ENCODE measurements around the gene TYSND1. TPM values are rescaled to one million over a fixed set of nuclear protein-coding genes. Genes with fewer than 3 reads are reported as not detected.

TYSND1 gene
- total RNA-seq, 1 experiment from 2014 or later = 23.6 TPM

GRCh38 chr10:70118196-70118595 lies 28.3 kb downstream of the TYSND1 start:
- H3K36me3 ChIP-seq (ENCODE audit: insufficient read depth, low read length) = peaks cover 11% of the 10 kb centered on the region; the same call in 1 of the 2 replicates
- no peaks in the 10 kb centered on the region for H3K4me1 ChIP-seq (ENCODE audit: low read length)
- DNase-seq = no peak
- no peak overlapping the region for H2AFZ ChIP-seq (ENCODE audit: low read length)
- H3K4me2 ChIP-seq (ENCODE audit: low read depth, low read length, poor library complexity, severe bottlenecking) = no peak overlapping the region
- H3K27ac ChIP-seq (ENCODE audit: low read length) = no peak overlapping the region
- no peaks in the 10 kb centered on the region for H3K79me2 ChIP-seq (ENCODE audit: low read length)
- no peaks in the 10 kb centered on the region for H3K9me3 ChIP-seq (ENCODE audit: low read length)
- H3K9me2 ChIP-seq (replicated peaks; ENCODE audit: insufficient read depth, low read length) = no peaks in the 10 kb centered on the region
- H3K9ac ChIP-seq (ENCODE audit: low read length) = no peak overlapping the region
- no peak overlapping the region for H3K4me3 ChIP-seq (ENCODE audit: low read length)
- no peaks in the 10 kb centered on the region for H4K20me1 ChIP-seq (ENCODE audit: insufficient read depth, low read depth, low read length)
- no peaks in the 10 kb centered on the region for H3K27me3 ChIP-seq (ENCODE audit: low read length)

GRCh38 chr10:70117646-70118045 lies 28.9 kb downstream of the TYSND1 start:
- Histone ChIP-seq H3K9me3 (ENCODE audit: low read length) (no peaks in the 10 kb centered on the region), H3K9me2 (replicated peaks; ENCODE audit: insufficient read depth, low read length) (no peaks in the 10 kb centered on the region), H3K4me2 (ENCODE audit: low read depth, low read length, poor library complexity, severe bottlenecking) (no peak overlapping the region), H2AFZ (ENCODE audit: low read length) (no peak overlapping the region), H3K27ac (ENCODE audit: low read length) (no peak overlapping the region), H3K4me1 (ENCODE audit: low read length) (no peaks in the 10 kb centered on the region), H4K20me1 (ENCODE audit: insufficient read depth, low read depth, low read length) (no peaks in the 10 kb centered on the region), H3K27me3 (ENCODE audit: low read length) (no peaks in the 10 kb centered on the region), H3K79me2 (ENCODE audit: low read length) (no peaks in the 10 kb centered on the region), H3K4me3 (ENCODE audit: low read length) (no peak overlapping the region), H3K36me3 (ENCODE audit: insufficient read depth, low read length) (peaks cover 11% of the 10 kb centered on the region; the same call in 1 of the 2 replicates), H3K9ac (ENCODE audit: low read length) (no peak overlapping the region)
- DNase-seq = no peak

DNA sequence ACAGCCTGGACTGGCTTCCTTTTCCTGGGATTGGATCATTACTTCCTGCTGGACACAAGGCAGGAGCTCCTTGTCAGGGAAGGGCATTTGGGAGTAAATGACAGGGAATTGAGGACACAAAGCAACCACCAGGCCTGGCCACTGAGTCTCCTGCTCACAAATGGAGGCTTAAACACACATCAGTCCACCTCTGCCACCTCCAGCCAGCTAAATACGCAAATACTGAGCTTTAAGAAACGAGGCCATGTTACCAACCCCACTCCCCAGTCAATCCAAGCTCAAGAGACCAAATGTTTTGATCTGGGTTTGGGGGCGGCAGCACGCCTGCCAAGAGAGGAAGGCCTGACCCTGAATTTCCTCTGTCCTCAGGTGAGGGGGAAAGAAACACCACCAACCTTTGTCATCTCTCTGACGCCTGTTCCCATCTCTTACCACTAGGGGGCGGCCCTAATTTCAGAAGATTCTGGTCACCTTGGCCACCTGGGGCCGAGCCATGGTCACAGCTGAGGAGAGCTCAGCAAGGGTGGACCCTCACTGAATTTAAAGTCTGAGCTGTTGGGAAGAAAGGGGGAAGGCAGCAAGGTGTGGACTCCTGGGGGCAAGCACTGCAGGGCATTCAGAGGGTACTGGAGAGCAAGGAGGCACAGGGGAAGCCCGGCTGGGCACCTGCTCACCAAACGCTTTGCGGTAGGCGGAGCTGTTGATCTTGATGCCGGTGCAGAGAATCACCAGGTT lies 30.4 kb downstream of the TYSND1 start:
- Histone ChIP-seq H3K27me3 (ENCODE audit: low read length) (no peaks in the 10 kb centered on the region), H3K9me2 (replicated peaks; ENCODE audit: insufficient read depth, low read length) (no peaks in the 10 kb centered on the region), H4K20me1 (ENCODE audit: insufficient read depth, low read depth, low read length) (no peaks in the 10 kb centered on the region), H3K4me3 (ENCODE audit: low read length) (no peak overlapping the region), H3K9ac (ENCODE audit: low read length) (no peak overlapping the region), H3K4me2 (ENCODE audit: low read depth, low read length, poor library complexity, severe bottlenecking) (no peak overlapping the region), H3K9me3 (ENCODE audit: low read length) (no peaks in the 10 kb centered on the region), H3K4me1 (ENCODE audit: low read length) (no peaks in the 10 kb centered on the region), H3K79me2 (ENCODE audit: low read length) (no peaks in the 10 kb centered on the region), H3K27ac (ENCODE audit: low read length) (no peak overlapping the region), H2AFZ (ENCODE audit: low read length) (no peak overlapping the region), H3K36me3 (ENCODE audit: insufficient read depth, low read length) (peaks cover 11% of the 10 kb centered on the region; the same call in 1 of the 2 replicates)
- DNase-seq = peak; percentile 76

DNA sequence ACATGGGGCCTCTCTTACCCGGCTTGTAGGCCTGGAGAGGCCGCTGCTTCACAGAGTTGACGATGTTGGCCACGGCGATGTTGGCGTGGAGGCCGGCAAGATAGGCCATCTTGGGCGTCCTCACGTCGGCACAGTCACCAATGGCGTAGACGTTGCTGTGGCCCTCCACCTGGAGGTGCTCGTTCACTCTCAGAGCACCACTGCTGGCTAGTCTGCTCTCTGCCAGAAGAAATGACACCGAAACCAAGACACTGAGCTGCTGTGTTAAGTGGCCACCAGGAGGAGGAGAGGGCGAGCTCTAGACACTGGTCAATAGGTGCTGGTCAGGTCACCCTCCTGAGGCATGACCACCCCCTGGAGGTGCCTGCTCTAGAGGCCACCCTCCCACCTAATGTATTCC lies 31.6 kb downstream of the TYSND1 start:
- Histone ChIP-seq H3K9ac (ENCODE audit: low read length) (no peak overlapping the region), H3K4me3 (ENCODE audit: low read length) (no peak overlapping the region), H3K27me3 (ENCODE audit: low read length) (no peaks in the 10 kb centered on the region), H4K20me1 (ENCODE audit: insufficient read depth, low read depth, low read length) (no peaks in the 10 kb centered on the region), H3K4me2 (ENCODE audit: low read depth, low read length, poor library complexity, severe bottlenecking) (no peak overlapping the region), H3K27ac (ENCODE audit: low read length) (no peak overlapping the region), H2AFZ (ENCODE audit: low read length) (no peak overlapping the region), H3K79me2 (ENCODE audit: low read length) (no peaks in the 10 kb centered on the region), H3K4me1 (ENCODE audit: low read length) (no peaks in the 10 kb centered on the region), H3K9me3 (ENCODE audit: low read length) (no peaks in the 10 kb centered on the region), H3K36me3 (ENCODE audit: insufficient read depth, low read length) (peaks cover 10% of the 10 kb centered on the region; the same call in 1 of the 2 replicates), H3K9me2 (replicated peaks; ENCODE audit: insufficient read depth, low read length) (no peaks in the 10 kb centered on the region)
- DNase-seq = no peak

DNA sequence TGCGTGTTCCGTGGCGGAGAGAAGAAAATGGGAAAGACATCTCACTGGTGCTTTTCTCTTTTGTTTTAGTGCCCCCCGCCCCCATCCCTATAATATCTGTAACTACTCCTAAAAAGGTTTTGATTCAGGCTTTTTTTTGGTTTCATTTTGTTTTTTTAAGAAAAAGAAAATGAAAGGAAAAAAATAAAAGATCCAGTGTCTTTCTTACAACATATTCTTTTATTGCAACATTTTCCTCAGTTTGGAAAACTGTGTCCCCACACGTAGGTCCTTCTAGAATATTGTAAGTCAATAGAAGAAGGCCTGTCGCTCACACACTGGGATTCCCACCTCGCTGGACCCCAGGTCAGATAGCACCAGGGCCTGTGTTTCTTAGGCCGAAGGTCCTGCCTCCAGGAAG lies 34.4 kb downstream of the TYSND1 start:
- Histone ChIP-seq H3K36me3 (ENCODE audit: insufficient read depth, low read length) (0 out of 2 replicates have a peak, but pooled peaks cover 7% of the 10 kb centered on the region), H3K9me2 (replicated peaks; ENCODE audit: insufficient read depth, low read length) (no peaks in the 10 kb centered on the region), H3K27ac (ENCODE audit: low read length) (no peak overlapping the region), H3K27me3 (ENCODE audit: low read length) (no peaks in the 10 kb centered on the region), H3K79me2 (ENCODE audit: low read length) (no peaks in the 10 kb centered on the region), H3K4me3 (ENCODE audit: low read length) (no peak overlapping the region), H3K4me2 (ENCODE audit: low read depth, low read length, poor library complexity, severe bottlenecking) (no peak overlapping the region), H3K4me1 (ENCODE audit: low read length) (no peaks in the 10 kb centered on the region), H2AFZ (ENCODE audit: low read length) (no peak overlapping the region), H4K20me1 (ENCODE audit: insufficient read depth, low read depth, low read length) (no peaks in the 10 kb centered on the region), H3K9me3 (ENCODE audit: low read length) (no peaks in the 10 kb centered on the region), H3K9ac (ENCODE audit: low read length) (no peak overlapping the region)
- DNase-seq = no peak

DNA sequence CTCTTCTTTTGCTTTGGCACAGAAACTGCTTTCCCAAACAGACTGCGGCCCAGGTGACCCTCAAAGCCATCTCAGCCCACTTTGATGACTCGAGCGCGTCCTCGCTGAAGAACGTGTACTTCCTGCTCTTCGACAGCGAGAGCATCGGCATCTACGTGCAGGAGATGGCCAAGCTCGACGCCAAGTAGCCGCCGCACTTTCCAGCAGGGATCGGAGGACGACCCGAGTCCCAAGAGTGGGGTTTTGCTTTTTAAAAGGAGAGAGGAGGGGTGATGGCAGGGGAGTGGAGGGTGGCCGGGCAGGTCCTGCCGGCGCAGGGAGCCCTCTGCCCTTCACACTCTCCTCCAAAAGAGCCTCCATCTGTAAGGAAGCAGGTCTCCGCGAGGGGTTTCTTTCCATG lies 35.0 kb downstream of the TYSND1 start:
- no peak for DNase-seq
- Histone ChIP-seq H3K4me3 (ENCODE audit: low read length) (no peak overlapping the region), H3K9me2 (replicated peaks; ENCODE audit: insufficient read depth, low read length) (no peaks in the 10 kb centered on the region), H3K9ac (ENCODE audit: low read length) (no peak overlapping the region), H3K4me1 (ENCODE audit: low read length) (no peaks in the 10 kb centered on the region), H4K20me1 (ENCODE audit: insufficient read depth, low read depth, low read length) (no peaks in the 10 kb centered on the region), H3K36me3 (ENCODE audit: insufficient read depth, low read length) (0 out of 2 replicates have a peak, but pooled peaks cover 7% of the 10 kb centered on the region), H3K27me3 (ENCODE audit: low read length) (no peaks in the 10 kb centered on the region), H3K79me2 (ENCODE audit: low read length) (no peaks in the 10 kb centered on the region), H3K4me2 (ENCODE audit: low read depth, low read length, poor library complexity, severe bottlenecking) (no peak overlapping the region), H3K27ac (ENCODE audit: low read length) (no peak overlapping the region), H2AFZ (ENCODE audit: low read length) (no peak overlapping the region), H3K9me3 (ENCODE audit: low read length) (no peaks in the 10 kb centered on the region)

DNA sequence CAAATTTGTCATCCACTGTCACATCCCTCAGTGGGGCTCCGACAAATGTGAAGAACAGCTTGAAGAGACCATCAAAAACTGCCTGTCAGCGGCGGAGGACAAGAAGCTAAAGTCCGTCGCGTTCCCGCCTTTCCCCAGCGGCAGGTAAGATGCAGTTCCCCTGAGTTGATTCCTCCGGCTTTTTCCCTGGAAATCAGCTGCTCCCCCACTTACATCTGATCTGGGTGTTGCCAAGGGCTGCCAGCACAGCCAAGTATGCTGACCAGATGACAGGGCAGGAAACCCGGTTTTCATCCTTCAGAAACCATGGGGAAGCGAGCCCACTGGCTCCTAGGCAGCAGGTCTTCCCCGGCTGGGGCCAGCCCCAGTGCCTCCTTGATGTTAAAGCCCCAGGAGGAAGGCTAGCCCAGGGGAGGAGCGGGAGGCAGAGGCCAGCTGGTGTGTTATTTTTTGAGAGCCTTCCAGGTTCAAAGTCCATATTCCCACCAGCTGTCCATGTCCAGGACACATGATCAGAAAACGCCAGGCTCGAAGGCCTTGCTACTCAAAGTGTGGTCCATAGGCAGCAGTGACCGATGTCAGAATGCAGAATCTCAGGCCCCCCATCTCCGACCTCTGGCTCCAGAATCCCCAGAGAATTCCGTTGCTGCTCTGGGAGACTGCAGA lies 37.3 kb downstream of the TYSND1 start:
- no peaks in the 10 kb centered on the region for H3K27me3 ChIP-seq (ENCODE audit: low read length)
- no peaks in the 10 kb centered on the region for H4K20me1 ChIP-seq (ENCODE audit: insufficient read depth, low read depth, low read length)
- H3K4me3 ChIP-seq (ENCODE audit: low read length) = no peak overlapping the region
- no peak overlapping the region for H2AFZ ChIP-seq (ENCODE audit: low read length)
- no peak overlapping the region for H3K4me2 ChIP-seq (ENCODE audit: low read depth, low read length, poor library complexity, severe bottlenecking)
- no peak overlapping the region for H3K27ac ChIP-seq (ENCODE audit: low read length)
- H3K4me1 ChIP-seq (ENCODE audit: low read length) = no peaks in the 10 kb centered on the region
- H3K36me3 ChIP-seq (ENCODE audit: insufficient read depth, low read length) = 0 out of 2 replicates have a peak, but pooled peaks cover 3% of the 10 kb centered on the region
- H3K9me3 ChIP-seq (ENCODE audit: low read length) = no peaks in the 10 kb centered on the region
- no peaks in the 10 kb centered on the region for H3K79me2 ChIP-seq (ENCODE audit: low read length)
- no peaks in the 10 kb centered on the region for H3K9me2 ChIP-seq (replicated peaks; ENCODE audit: insufficient read depth, low read length)
- no peak overlapping the region for H3K9ac ChIP-seq (ENCODE audit: low read length)
- no peak for DNase-seq

DNA sequence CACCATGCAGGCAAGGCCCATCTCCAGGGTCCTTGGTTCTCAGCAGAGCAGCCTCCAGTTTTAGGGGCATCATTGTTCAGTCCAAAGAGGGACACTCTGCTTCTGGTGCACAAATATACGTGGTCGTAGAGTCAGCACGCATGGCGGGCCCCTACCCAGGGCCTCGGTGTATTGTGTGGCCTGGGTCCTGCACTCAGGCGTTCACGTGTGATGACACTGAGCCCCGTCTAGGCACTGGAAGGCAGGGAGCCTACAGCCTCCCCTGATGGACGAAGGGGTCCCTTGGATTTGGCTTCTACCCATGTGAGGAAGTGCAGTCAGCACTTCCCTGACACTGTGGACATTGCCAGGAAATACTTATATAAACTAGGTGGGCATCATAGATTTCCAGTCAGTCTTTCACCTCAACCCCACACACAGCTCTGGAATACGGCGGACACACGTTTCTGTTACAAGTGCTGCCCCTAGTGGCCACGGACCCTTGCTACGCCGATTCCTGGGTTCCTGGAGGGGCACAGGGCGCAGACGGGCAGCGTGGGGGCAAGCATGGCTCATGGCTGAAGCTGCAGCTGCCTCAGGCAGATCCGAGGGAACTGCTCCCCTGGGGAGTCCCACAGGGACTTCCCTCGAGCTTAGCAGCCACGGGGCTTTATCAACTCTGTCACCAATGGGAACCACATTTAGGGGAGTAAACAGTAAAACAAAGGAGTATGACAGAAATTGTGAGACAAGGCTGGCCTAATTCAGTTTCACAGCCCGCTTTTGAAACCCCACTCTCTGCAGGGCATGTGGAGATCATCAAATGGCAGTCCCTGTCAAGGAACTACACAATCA lies 39.3 kb downstream of the TYSND1 start:
- no peak overlapping the region for H3K9ac ChIP-seq (ENCODE audit: low read length)
- no peak overlapping the region for H3K27ac ChIP-seq (ENCODE audit: low read length)
- no peak overlapping the region for H3K4me3 ChIP-seq (ENCODE audit: low read length)
- no peaks in the 10 kb centered on the region for H3K36me3 ChIP-seq (ENCODE audit: insufficient read depth, low read length)
- H4K20me1 ChIP-seq (ENCODE audit: insufficient read depth, low read depth, low read length) = no peaks in the 10 kb centered on the region
- H3K4me1 ChIP-seq (ENCODE audit: low read length) = no peaks in the 10 kb centered on the region
- no peaks in the 10 kb centered on the region for H3K9me2 ChIP-seq (replicated peaks; ENCODE audit: insufficient read depth, low read length)
- no peak overlapping the region for H2AFZ ChIP-seq (ENCODE audit: low read length)
- H3K79me2 ChIP-seq (ENCODE audit: low read length) = no peaks in the 10 kb centered on the region
- H3K27me3 ChIP-seq (ENCODE audit: low read length) = no peaks in the 10 kb centered on the region
- H3K4me2 ChIP-seq (ENCODE audit: low read depth, low read length, poor library complexity, severe bottlenecking) = no peak overlapping the region
- peak; percentile 78 for DNase-seq
- H3K9me3 ChIP-seq (ENCODE audit: low read length) = no peaks in the 10 kb centered on the region
